GM19328 (cell line): ENCODE results near the gene AP1B1.
"Not testable (repeated sequence)": the region's sequence is repeated elsewhere in the genome, so short reads cannot be mapped to it uniquely, and the experiment has no call there.

Experiments
- ATAC-seq: cut with Tn5 transposase; IDR thresholded peaks from one replicate; pipeline ENCODE4 v1.9.1; 2021; ENCODE audit warnings: mild to moderate bottlenecking, moderate library complexity; ENCODE audit not compliant: unreplicated experiment

The AP1B1 gene

DNA sequence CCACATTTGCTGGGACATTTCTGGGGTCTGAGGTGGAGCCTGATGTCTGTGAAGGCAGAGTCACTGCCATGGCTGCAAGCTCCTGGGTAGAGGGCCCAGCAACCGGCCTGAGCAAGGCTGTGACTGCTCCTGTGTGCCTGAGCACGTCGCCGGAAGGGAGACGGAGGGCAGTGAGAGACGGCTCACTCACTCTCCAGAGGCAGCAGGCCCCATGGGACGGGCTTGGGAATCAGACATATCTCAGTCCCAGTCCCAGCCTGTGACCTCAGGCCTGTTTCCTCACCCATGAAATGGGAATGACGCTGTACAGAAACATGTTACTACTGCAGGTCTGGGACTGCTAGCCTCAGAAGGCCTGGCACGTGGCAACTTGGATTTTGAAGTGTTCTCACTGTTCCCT lies 36.5 kb downstream of the AP1B1 start:
- ATAC-seq = no peak

DNA sequence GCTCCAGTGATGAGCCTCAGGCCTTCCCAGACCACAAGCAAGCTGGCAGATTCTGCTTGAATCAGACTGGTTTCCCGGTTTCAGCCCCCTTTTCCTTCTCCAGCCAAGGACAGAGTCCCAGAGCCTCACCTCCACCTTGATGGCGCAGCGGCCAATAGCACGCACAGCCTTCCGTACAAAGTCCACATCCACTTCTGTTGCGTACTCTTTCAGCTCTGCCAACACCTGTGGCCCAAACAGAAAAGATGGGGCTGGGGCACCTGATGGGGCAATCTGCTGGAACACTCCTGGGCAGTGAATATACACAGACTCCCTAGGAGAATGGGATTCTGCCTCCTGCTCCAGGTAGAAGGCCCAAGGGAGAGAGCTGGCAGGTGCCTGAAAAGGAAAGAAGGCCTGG lies 37.3 kb downstream of the AP1B1 start:
- no peak for ATAC-seq

DNA sequence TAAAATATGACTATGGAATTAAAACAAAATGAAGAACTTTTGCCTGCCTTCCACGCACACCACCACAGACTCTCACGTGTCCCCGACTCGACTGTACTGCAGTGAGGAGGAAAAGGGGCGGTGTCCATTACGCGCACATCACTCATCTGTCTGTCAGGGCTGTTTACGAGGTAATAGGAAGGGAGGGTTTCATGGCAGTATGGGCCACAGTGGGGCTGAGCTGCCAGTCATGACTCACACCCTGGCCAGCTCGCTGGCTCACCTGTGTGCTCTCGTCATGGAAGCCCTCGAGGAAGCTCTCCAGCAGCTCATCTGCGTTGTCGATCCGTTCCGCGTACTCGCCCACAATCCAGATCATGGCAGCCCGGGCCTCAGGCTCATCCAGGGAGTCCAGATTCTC lies 39.4 kb downstream of the AP1B1 start:
- ATAC-seq = no peak

- ATAC-seq = no peak
Measured at GRCh38 chr22:29348041-29348440, 40.3 kb downstream of the AP1B1 start.

- ATAC-seq = no peak
Measured at GRCh38 chr22:29346659-29347058, 41.7 kb downstream of the AP1B1 start.

GRCh38 chr22:29345932-29346331 lies 42.4 kb downstream of the AP1B1 start:
- no peak for ATAC-seq

GRCh38 chr22:29344889-29345288 lies 43.5 kb downstream of the AP1B1 start:
- not testable (repeated sequence) for ATAC-seq

- no peak for ATAC-seq
Measured at GRCh38 chr22:29344137-29344536, 44.2 kb downstream of the AP1B1 start.

- ATAC-seq = no peak
Measured at GRCh38 chr22:29343313-29343805, 45.0 kb downstream of the AP1B1 start.

DNA sequence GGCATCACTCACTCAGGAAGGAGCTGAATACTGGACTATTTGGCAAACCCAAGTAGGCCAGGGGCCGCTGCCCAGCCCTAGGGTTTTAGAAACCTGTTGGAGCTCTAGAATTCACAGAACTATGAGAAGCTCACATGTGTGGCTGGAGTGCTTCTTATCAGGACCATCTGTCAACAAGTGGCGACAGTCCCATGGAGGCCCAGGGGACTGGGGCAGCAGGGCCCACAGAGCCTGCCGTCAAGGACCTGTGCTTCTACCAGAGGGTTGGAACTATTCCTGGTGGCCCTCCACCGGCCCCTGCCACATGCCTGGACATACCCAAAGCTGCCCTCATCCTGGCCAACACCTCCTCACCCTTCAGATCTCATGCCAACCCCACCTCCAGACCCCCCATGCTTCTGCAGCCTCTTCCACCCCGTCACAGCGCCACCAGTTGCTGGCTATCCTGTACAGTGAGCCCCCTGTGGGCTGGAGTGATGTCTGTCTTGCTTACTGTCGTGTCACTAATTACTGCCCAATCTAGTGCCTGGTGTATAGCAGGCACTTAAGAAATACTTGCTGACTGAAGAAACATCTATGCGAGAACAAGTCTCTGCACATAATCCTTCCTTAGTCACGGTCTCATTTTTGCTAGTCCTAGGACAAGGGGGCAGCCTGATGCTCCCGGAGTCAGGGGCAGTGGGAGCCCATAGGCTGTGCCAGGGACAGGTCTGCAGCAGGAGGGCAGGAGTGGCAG lies 45.6 kb downstream of the AP1B1 start:
- no peak for ATAC-seq

GRCh38 chr22:29342177-29342576 lies 46.2 kb downstream of the AP1B1 start:
- ATAC-seq = no peak

DNA sequence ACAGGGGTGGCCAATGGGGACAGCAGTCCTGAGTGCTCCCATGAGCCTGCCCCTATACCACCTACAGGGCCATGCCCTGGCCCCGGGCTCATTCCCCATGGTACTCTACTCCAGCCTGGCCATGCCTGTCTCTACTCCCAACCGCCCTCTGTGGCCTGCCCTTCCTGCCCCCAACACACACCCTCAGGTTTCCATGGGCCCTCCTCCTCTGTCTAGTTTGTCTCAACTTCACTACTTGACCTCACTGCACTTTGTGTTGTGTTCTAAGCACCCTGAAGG lies 46.6 kb downstream of the AP1B1 start:
- no peak for ATAC-seq

GRCh38 chr22:29341056-29341848 lies 47.1 kb downstream of the AP1B1 start:
- no peak for ATAC-seq

GRCh38 chr22:29340566-29340965 lies 47.8 kb downstream of the AP1B1 start:
- ATAC-seq = no peak

DNA sequence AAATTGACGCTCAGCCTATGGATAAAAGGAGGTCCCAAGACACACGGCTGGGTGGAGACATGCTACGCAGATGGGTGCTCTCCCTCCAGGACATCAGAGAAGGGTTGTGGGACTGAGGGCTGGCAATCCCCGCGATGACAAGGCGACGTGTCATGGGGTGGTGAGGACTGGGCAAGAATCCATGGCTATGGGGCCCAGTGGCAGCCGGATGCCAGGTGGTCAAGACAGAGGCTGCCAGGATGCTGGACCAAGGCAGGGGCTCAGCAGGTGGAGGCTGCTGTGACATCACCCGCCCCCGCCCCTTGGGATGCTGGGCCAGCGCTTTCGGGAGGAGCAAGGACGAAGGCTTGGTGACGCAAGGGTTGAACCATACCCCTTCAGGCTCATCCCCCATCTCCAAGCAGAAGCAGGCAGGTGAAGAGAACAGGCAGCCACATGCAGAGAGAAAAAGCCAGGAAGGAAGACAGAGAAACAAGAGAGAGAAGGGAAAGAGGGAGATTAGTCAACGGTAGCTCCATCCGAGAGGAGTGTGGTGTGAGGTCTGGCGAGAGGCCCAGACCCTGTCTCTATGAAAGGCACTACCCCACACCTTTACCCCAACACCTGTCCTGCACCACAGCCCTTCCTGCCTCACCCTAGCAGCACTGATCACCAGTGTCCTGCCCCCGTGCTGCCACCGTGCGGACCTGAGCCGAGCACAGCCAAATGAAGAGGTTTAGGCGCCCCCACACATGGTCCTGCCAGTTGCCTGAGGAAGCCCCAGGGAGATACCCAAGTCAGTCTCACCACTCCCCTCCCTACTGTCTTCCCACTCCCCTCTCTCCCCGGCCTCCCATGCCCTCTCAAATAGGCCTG lies 48.8 kb downstream of the AP1B1 start:
- no peak for ATAC-seq

GRCh38 chr22:29338398-29338797 lies 50.0 kb downstream of the AP1B1 start:
- no peak for ATAC-seq

GRCh38 chr22:29337631-29338284 lies 50.6 kb downstream of the AP1B1 start:
- no peak for ATAC-seq

- ATAC-seq = no peak
Measured at GRCh38 chr22:29336751-29337490, 51.4 kb downstream of the AP1B1 start.

- no peak for ATAC-seq
Measured at GRCh38 chr22:29335656-29336055, 52.7 kb downstream of the AP1B1 start.

DNA sequence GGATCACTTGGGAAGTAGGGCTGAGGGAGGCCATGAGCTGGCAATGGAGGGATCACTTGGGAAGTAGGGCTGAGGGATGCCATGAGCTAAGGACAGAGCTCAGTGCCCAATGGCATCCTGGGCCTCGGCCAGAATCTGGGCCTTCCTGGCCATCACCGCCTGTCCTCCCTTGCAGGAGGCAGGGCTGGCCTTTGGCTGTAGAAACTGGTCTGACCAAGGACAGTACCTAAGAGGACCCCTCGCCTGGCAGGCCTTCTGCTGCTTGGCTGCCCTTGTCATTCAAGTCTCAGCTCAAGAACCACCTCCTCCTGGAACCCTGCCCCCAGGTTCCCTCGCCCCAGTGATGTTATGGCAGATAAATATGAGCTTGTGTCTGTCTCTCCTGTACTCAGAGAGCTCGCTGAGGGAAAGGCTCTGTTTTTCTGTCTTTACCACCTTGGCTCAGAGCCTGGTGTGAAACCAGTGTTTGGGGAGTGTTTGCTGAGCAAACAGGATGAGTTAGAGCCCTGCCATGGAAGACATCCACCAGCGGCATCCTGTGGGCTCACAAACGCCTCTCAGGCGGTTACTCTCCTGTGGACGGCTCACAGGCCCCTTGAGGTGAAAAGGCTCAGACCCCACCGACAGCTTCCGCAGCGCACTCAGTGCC lies 53.5 kb downstream of the AP1B1 start:
- no peak for ATAC-seq
